Activated T-helper 1 cell treated with anti-CD3 and anti-CD28 coated beads, Interleukin-12 subunit alpha, Interleukin-12 subunit beta, Interleukin-2, Interleukin-4 antibody, amounts not matched to agents 30 ng/mL and 10 ng/mL and 1 ng/mL, durations not matched to agents 14 hours and 24 hours and 36 hours (primary cell): ENCODE results near the gene DAB2IP. TPM values are rescaled to one million over a fixed set of nuclear protein-coding genes. Genes with fewer than 3 reads are reported as not detected.

Experiments used
- DNase-seq: peaks from one replicate; pipeline ENCODE4 v3.0.0; 2021; ENCODE audit warnings: low spot score
- H3K27ac Mint-ChIP-seq: one replicate; pipeline ENCODE4 v1.8.0; 2021; ENCODE audit warnings: mild to moderate bottlenecking, mixed read lengths
- H3K27me3 Mint-ChIP-seq: one replicate; pipeline ENCODE4 v1.8.0; 2022; ENCODE audit warnings: mild to moderate bottlenecking, moderate library complexity, mixed read lengths; ENCODE audit not compliant: insufficient read depth
- H3K36me3 Mint-ChIP-seq: one replicate; pipeline ENCODE4 v1.8.0; 2021; ENCODE audit warnings: low read depth, mixed read lengths
- H3K4me1 Mint-ChIP-seq: one replicate; pipeline ENCODE4 v1.8.0; 2021; ENCODE audit warnings: low read depth, mixed read lengths
- H3K4me3 Mint-ChIP-seq: one replicate; pipeline ENCODE4 v1.8.0; 2021; ENCODE audit warnings: mild to moderate bottlenecking, moderate library complexity, mixed read lengths
- H3K9me3 Mint-ChIP-seq: one replicate; pipeline ENCODE4 v1.8.0; 2021; ENCODE audit warnings: mixed read lengths
- intact Hi-C: fragments of 100-400 bp; cut with micrococcal nuclease; formaldehyde crosslinking; loops from one replicate; pipeline ENCODE4 v1.15.1; 2024
- total RNA-seq: library from RNA; stranded (reverse); gene quantifications from 2 replicates; pipeline ENCODE4 v1.2.3, GENCODE V29; 2022

Gene DAB2IP
- total RNA-seq, 1 donor from 2014 or later = not detected

- H3K27me3 Mint-ChIP-seq = peaks cover 15% of the 10 kb centered on the region
- no peak overlapping the region for H3K4me3 Mint-ChIP-seq
- no peaks in the 10 kb centered on the region for H3K4me1 Mint-ChIP-seq
- no peaks in the 10 kb centered on the region for H3K36me3 Mint-ChIP-seq
- intact Hi-C loops = no loop called here
- no peak for DNase-seq
- no peaks in the 10 kb centered on the region for H3K9me3 Mint-ChIP-seq
- no peak overlapping the region for H3K27ac Mint-ChIP-seq
Measured at GRCh38 chr9:121729769-121730562, 78.5 kb downstream of the DAB2IP start.

GRCh38 chr9:121731090-121731489, 79.7 kb downstream of the DAB2IP start:
- Mint-ChIP-seq H3K27me3 (peaks cover 18% of the 10 kb centered on the region), H3K27ac (no peak overlapping the region), H3K9me3 (no peaks in the 10 kb centered on the region), H3K4me3 (no peak overlapping the region), H3K36me3 (no peaks in the 10 kb centered on the region), H3K4me1 (no peaks in the 10 kb centered on the region)
- intact Hi-C loops = no loop called here
- DNase-seq = no peak

GRCh38 chr9:121731919-121732318, 80.5 kb downstream of the DAB2IP start:
- H3K36me3 Mint-ChIP-seq = no peaks in the 10 kb centered on the region
- no peak overlapping the region for H3K27ac Mint-ChIP-seq
- no peaks in the 10 kb centered on the region for H3K4me1 Mint-ChIP-seq
- no peak overlapping the region for H3K4me3 Mint-ChIP-seq
- H3K27me3 Mint-ChIP-seq = peaks cover 18% of the 10 kb centered on the region
- intact Hi-C loops = no loop called here
- no peaks in the 10 kb centered on the region for H3K9me3 Mint-ChIP-seq
- no peak for DNase-seq

GRCh38 chr9:121732389-121732788, 81.0 kb downstream of the DAB2IP start:
- intact Hi-C loops = no loop called here
- DNase-seq = no peak
- H3K9me3 Mint-ChIP-seq = no peaks in the 10 kb centered on the region
- peaks cover 18% of the 10 kb centered on the region for H3K27me3 Mint-ChIP-seq
- H3K36me3 Mint-ChIP-seq = no peaks in the 10 kb centered on the region
- no peaks in the 10 kb centered on the region for H3K4me1 Mint-ChIP-seq
- no peak overlapping the region for H3K4me3 Mint-ChIP-seq
- H3K27ac Mint-ChIP-seq = no peak overlapping the region

- H3K4me3 Mint-ChIP-seq = no peak overlapping the region
- H3K4me1 Mint-ChIP-seq = no peaks in the 10 kb centered on the region
- H3K27ac Mint-ChIP-seq = no peak overlapping the region
- no peaks in the 10 kb centered on the region for H3K9me3 Mint-ChIP-seq
- H3K27me3 Mint-ChIP-seq = peaks cover 20% of the 10 kb centered on the region
- no peaks in the 10 kb centered on the region for H3K36me3 Mint-ChIP-seq
- DNase-seq = no peak
- intact Hi-C loops = no loop called here
Measured at GRCh38 chr9:121732886-121733285, 81.5 kb downstream of the DAB2IP start.

GRCh38 chr9:121734465-121734864, 83.0 kb downstream of the DAB2IP start:
- H3K36me3 Mint-ChIP-seq = no peaks in the 10 kb centered on the region
- intact Hi-C loops = no loop called here
- no peaks in the 10 kb centered on the region for H3K9me3 Mint-ChIP-seq
- no peak for DNase-seq
- H3K4me1 Mint-ChIP-seq = no peaks in the 10 kb centered on the region
- H3K4me3 Mint-ChIP-seq = no peak overlapping the region
- H3K27ac Mint-ChIP-seq = no peak overlapping the region
- H3K27me3 Mint-ChIP-seq = peaks cover 26% of the 10 kb centered on the region

GRCh38 chr9:121735065-121735792, 83.8 kb downstream of the DAB2IP start:
- Mint-ChIP-seq H3K27me3 (peaks cover 29% of the 10 kb centered on the region), H3K4me3 (no peak overlapping the region), H3K36me3 (no peaks in the 10 kb centered on the region), H3K27ac (no peak overlapping the region), H3K4me1 (no peaks in the 10 kb centered on the region), H3K9me3 (no peaks in the 10 kb centered on the region)
- intact Hi-C loops = no loop called here
- DNase-seq = no peak

- DNase-seq = no peak
- no peaks in the 10 kb centered on the region for H3K36me3 Mint-ChIP-seq
- intact Hi-C loops = no loop called here
- no peaks in the 10 kb centered on the region for H3K4me1 Mint-ChIP-seq
- no peak overlapping the region for H3K27ac Mint-ChIP-seq
- no peaks in the 10 kb centered on the region for H3K9me3 Mint-ChIP-seq
- H3K4me3 Mint-ChIP-seq = no peak overlapping the region
- peaks cover 29% of the 10 kb centered on the region for H3K27me3 Mint-ChIP-seq
Measured at GRCh38 chr9:121735793-121736770, 84.6 kb downstream of the DAB2IP start.

- no peak for DNase-seq
- Mint-ChIP-seq H3K4me1 (no peaks in the 10 kb centered on the region), H3K36me3 (no peaks in the 10 kb centered on the region), H3K4me3 (no peak overlapping the region), H3K27ac (no peak overlapping the region), H3K27me3 (peaks cover 29% of the 10 kb centered on the region), H3K9me3 (no peaks in the 10 kb centered on the region)
- intact Hi-C loops = no loop called here
Measured at GRCh38 chr9:121736934-121737462, 85.6 kb downstream of the DAB2IP start.

- H3K9me3 Mint-ChIP-seq = no peaks in the 10 kb centered on the region
- no peak for DNase-seq
- no peak overlapping the region for H3K27ac Mint-ChIP-seq
- intact Hi-C loops = no loop called here
- no peaks in the 10 kb centered on the region for H3K4me1 Mint-ChIP-seq
- H3K4me3 Mint-ChIP-seq = no peak overlapping the region
- H3K36me3 Mint-ChIP-seq = no peaks in the 10 kb centered on the region
- peaks cover 29% of the 10 kb centered on the region for H3K27me3 Mint-ChIP-seq
Measured at GRCh38 chr9:121737481-121737931, 86.1 kb downstream of the DAB2IP start.

- Mint-ChIP-seq H3K9me3 (no peaks in the 10 kb centered on the region), H3K4me3 (no peak overlapping the region), H3K36me3 (no peaks in the 10 kb centered on the region), H3K4me1 (no peaks in the 10 kb centered on the region), H3K27ac (no peak overlapping the region), H3K27me3 (peaks cover 29% of the 10 kb centered on the region)
- DNase-seq = no peak
- intact Hi-C loops = no loop called here
Measured at GRCh38 chr9:121738411-121738810, 87.0 kb downstream of the DAB2IP start.

GRCh38 chr9:121738968-121739367, 87.5 kb downstream of the DAB2IP start:
- Mint-ChIP-seq H3K27ac (no peak overlapping the region), H3K36me3 (no peaks in the 10 kb centered on the region), H3K9me3 (no peaks in the 10 kb centered on the region), H3K4me3 (no peak overlapping the region), H3K27me3 (peaks cover 29% of the 10 kb centered on the region), H3K4me1 (no peaks in the 10 kb centered on the region)
- no peak for DNase-seq
- intact Hi-C loops = no loop called here
